Skin epidermis (tissue), 12 donors: ENCODE results near the gene SCNN1B.
"Not testable (repeated sequence)": the region's sequence is repeated elsewhere in the genome, so short reads cannot be mapped to it uniquely, and the experiment has no call there.

Experiments
- H3K27ac ChIP-seq, 21 experiments: fragments of 200-600 bp; sonication (generic) in 11 of 21; one replicate each; pipeline ENCODE4 v1.5.0; 2020; ENCODE audit warnings: mild to moderate bottlenecking in 3 of 21, inconsistent platforms in 2 of 21, moderate library complexity in 2 of 21
- H3K4me3 ChIP-seq, 7 experiments: fragments of 200-600 bp; sonication (generic) in 2 of 7; one replicate each; pipeline ENCODE4 v1.5.0; 2020; ENCODE audit warnings: inconsistent platforms in 2 of 7, mild to moderate bottlenecking in 2 of 7, moderate library complexity in 1 of 7

The SCNN1B gene, protein sequence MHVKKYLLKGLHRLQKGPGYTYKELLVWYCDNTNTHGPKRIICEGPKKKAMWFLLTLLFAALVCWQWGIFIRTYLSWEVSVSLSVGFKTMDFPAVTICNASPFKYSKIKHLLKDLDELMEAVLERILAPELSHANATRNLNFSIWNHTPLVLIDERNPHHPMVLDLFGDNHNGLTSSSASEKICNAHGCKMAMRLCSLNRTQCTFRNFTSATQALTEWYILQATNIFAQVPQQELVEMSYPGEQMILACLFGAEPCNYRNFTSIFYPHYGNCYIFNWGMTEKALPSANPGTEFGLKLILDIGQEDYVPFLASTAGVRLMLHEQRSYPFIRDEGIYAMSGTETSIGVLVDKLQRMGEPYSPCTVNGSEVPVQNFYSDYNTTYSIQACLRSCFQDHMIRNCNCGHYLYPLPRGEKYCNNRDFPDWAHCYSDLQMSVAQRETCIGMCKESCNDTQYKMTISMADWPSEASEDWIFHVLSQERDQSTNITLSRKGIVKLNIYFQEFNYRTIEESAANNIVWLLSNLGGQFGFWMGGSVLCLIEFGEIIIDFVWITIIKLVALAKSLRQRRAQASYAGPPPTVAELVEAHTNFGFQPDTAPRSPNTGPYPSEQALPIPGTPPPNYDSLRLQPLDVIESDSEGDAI

DNA sequence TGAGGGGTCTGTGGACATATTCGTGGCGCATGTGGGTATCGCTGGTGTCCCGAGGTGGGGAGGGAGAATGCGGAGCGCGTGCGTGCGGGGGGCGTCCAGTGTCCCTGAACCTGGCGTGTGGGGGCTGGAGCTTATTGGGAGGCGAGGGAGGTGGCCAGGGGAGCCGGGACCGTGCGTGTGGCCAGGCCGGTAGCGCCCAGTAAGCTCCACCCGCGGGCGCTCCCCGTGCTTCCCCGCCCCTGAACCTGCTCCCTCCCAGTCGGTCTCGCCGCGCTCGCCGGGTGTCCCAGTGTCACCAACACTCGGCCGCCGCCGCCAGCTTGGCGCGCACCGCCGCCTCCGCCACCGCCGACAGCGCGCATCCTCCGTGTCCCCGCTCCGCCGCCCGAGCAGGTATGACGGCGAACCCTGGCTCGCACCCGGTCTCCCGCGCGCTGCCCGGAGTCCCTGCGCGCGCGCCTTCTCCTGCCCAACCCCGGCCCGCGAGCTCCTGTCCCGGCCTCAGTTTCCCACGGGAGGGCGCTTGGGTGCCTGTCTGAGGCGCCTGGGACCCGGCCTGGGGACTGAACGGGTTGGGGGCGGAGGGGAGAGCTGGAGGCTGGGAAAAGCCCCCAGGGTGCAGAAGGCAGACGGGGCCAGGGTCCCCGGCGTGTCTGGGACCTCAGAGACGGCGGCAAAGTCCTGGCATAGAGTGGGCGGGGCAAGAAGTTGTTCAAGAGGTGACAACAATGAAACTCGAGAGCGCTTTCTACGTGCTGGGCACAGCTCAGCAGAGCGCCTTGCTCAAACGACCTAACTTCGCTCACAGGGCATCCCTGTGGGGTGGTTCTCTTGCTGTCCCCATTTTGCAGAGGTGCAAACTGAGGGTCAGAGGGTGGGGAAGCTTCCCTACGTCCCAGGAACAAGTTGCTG is at the start of gene SCNN1B:
Gene SCNN1B, plus strand, starts transcription at position 258 of the 912 bp plus-strand sequence. CDS start 46,298 bp downstream, outside the sequence.
- H3K4me3 ChIP-seq, result peak within 1 kb of the TSS; percentile 21 to 51 (median 40)
- peak within 1 kb of the TSS in 11 of 21 experiments; percentile 18 to 71 (median 47) for H3K27ac ChIP-seq

DNA sequence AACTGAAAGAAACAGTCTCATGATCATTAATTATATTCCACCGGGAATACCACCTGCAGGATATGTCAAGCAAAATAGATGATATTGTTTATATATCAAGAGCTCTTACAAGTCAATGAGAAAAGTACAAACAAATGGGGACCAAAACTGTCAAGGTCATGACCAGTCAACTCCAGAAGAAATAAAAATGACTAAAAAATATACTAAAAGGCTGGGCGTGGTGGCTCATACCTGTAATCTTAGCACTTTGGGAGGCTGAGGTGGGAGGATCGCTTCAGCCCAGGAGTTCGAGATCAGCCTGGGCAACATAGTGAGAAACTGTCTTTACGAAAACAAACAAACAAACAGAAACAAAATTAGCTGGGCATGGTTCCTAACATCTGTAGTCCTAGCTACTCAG is 49.8 kb upstream of the SCNN1B start:
- Histone ChIP-seq H3K27ac (no peak overlapping the region), H3K4me3 (no peak overlapping the region)

- not testable (repeated sequence) for H3K27ac ChIP-seq, H3K4me3 ChIP-seq
Observed at GRCh38 chr16:23253650-23254049, 48.5 kb upstream of the SCNN1B start.

DNA sequence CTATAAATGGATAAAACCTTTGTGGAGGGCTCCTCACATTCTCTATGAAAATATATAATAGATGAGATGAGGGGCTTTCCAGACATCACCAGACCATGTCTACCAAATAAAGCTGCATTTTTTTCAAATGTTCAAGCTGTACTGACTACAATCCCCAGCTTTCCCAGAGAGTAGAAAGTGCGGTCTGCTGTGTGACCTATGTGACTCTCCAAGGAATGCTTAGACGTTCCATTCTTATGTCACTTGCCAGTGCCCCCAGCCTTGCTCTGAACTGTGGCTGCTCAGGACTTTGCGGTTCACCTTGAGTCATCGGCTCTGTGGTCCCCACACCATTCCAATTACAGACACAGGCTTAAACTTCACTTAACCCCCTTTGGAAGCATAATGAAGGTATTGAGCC is 47.8 kb upstream of the SCNN1B start:
- Histone ChIP-seq H3K27ac (no peak overlapping the region), H3K4me3 (no peak overlapping the region)

DNA sequence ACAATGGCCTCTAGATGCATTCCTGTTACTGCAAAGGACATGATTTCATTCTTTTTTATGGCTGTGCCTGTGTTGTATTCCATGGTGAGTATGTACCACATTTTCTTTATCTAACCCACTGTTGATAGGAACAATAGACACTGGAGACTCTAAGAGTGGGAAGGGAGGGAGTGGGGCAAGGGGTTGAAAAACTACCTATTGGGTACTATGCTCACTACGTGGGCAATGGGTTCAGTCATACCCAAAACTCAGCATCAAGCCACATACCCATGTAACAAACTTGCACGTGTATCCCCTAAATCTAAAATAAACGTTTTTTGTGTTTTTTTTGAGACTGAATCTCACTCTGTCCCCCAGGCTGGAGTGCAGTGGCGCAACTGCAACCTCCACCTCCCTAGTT is 47.1 kb upstream of the SCNN1B start:
- Histone ChIP-seq H3K27ac (no peak overlapping the region), H3K4me3 (no peak overlapping the region)

DNA sequence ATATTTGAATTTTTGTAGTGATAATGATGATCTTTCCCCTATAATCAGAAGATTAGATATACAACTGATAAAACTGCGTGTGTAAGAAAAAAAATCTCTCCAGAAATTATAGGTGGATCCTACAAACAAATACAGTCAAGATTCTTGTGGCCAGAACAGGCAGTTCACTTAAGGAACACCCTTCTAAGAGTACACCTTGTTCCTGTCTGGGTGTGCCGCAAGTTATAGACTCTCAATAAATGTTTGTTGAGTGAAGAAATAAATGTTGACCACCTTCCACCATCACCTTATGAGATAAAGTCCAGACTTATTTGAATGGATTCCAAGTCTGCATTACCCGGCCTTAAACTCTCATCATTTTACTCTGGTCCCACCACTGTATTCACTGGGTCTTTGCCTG is 45.7 kb upstream of the SCNN1B start:
- Histone ChIP-seq H3K4me3 (no peak overlapping the region), H3K27ac (no peak overlapping the region)

DNA sequence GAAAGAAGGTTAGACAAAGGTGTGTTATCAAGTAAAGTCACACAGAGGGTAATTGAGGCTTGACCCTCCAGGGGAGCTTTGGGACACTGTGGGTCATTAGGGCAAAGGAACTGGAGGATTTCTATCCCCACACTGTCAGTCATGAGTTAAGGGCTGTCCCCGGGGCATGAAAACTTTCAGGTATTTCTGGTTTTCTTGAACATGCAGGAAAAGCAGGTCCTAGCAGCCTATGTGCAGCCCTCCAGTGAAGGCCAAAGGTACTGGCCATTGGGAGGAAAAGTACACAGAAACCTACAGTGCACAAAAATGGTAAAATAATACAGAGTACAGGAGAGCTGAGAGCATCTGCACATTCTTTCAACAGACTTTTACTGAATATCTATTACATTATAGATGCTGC is 44.4 kb upstream of the SCNN1B start:
- no peak overlapping the region for H3K4me3 ChIP-seq
- H3K27ac ChIP-seq, result no peak overlapping the region

- Histone ChIP-seq H3K4me3 (no peak overlapping the region), H3K27ac (no peak overlapping the region)
Observed at GRCh38 chr16:23258919-23259237, 43.2 kb upstream of the SCNN1B start.

- no peak overlapping the region for H3K27ac ChIP-seq
- no peak overlapping the region for H3K4me3 ChIP-seq
Observed at GRCh38 chr16:23267647-23268046, 34.5 kb upstream of the SCNN1B start.

GRCh38 chr16:23268561-23268960 is 33.5 kb upstream of the SCNN1B start:
- H3K27ac ChIP-seq, result no peak overlapping the region
- no peak overlapping the region for H3K4me3 ChIP-seq

- no peak overlapping the region for H3K27ac ChIP-seq
- no peak overlapping the region for H3K4me3 ChIP-seq
Observed at GRCh38 chr16:23269248-23269953, 32.7 kb upstream of the SCNN1B start.

DNA sequence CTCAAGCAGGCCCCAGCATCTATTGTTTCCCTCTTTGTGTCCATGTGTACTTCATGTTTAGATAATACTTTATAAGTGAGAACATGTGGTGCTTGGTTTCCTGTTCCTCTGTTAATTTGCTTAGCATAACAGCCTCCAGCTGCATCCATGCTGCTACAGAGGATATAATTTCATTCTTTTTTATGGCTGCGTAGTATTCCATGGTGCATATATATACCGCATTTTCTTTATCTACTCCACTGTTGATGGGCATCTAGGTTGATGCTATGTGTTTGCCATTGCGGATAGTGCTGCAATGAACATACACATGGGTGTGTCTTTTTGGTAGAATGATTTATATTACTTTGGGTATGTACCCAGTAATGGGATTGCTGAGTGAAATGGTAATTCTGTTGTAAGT is 31.4 kb upstream of the SCNN1B start:
- no peak overlapping the region for H3K27ac ChIP-seq
- H3K4me3 ChIP-seq, result no peak overlapping the region

- Histone ChIP-seq H3K4me3 (no peak overlapping the region), H3K27ac (no peak overlapping the region)
Observed at GRCh38 chr16:23274968-23275367, 27.1 kb upstream of the SCNN1B start.

GRCh38 chr16:23276821-23277220 is 25.3 kb upstream of the SCNN1B start:
- Histone ChIP-seq H3K4me3 (no peak overlapping the region), H3K27ac (no peak overlapping the region)

DNA sequence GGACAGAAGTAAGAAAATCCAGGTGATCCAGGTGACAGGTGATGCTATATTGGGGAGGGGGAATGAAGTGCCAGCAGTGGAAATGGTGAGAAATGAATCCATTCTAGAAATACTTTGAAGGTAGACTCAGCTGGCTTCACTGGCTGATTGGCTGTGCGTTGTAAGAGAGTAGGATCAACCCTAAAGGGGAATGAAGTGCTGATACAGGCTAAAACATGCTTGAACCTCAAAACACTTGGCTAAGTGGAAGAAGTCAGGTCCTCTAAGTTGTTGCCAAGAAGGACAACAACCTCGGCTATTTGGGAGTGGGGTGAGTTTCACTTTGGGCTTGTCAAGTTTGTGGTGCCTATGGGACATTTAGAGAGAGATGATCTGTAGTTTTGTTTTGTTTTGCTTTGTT is 24.1 kb upstream of the SCNN1B start:
- Histone ChIP-seq H3K4me3 (no peak overlapping the region), H3K27ac (peak overlapping the region in 6 of 21 experiments; percentile 46 to 67 (median 48))

DNA sequence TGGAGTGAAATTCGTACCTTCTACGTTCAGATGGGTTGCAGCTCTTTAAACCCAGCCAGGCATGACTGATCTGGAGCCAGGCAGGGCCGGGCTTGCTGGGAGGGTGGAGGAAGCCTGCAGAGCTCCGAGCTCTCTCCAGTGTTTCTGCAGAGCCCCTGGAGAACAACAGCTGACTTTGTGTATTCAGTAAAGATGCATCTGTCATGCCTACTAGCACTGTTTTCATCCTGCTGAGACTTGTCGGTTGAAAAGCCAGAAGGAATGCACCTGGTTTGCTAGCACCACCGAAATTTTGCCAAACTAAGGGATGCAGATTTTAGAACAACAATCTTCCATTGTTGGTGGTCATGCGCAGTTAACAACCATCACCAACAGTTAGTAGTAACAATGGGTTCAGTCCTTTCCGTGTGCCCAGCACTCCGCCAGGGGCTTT is 22.4 kb upstream of the SCNN1B start:
- Histone ChIP-seq H3K4me3 (no peak overlapping the region), H3K27ac (peak overlapping the region in 11 of 21 experiments; percentile 54 to 77 (median 65))

DNA sequence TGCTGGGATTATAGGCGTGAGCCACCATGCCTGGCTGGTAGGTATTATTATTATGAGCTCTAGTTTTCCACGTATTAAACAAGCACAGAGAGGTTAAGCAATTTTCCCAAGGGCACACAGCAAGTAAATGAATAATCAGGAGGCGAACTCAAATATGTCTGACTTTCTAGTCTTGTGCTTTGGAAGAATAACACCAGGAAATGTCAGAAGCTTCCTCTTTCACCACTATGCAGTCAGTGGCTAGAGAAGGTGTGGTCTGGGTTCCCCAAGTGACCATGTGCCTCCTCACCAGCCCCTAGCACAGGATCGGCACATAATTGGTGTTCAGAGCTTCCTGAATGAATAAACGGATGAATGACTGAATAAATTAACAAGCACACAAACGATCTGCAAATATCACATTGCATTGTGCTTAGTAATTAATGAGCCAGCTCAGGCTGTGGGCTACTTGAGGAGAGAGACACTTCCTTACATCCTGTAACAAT is 21.6 kb upstream of the SCNN1B start:
- peak overlapping the region in 12 of 21 experiments; percentile 3 to 75 (median 55) for H3K27ac ChIP-seq

DNA sequence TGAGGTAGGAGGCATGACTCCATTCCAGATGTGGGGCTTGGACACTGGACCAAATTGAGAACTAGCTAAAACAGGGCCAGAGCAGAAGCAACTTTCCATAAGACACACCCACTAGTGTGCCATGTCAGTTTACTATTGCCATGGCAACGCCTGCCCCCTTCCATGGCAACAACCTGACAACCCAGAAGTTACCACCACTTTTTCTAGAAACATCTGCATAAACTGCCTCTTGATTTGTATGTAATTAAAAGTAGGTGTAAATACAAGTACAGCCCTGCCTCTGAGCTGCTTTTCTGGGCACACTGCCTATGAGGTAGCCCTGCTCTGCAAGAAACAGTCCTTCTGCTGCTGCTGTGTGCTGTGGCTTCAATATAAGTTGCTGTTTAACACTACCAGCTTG is 19.5 kb upstream of the SCNN1B start:
- Histone ChIP-seq H3K27ac (peak overlapping the region in 9 of 21 experiments; percentile 23 to 65 (median 37)), H3K4me3 (no peak overlapping the region)

More for the DNA sequence above, 21.6 kb upstream of the SCNN1B start:
- no peak overlapping the region for H3K4me3 ChIP-seq

- Histone ChIP-seq H3K4me3 (no peak overlapping the region), H3K27ac (peak overlapping the region in 7 of 21 experiments; percentile 14 to 68 (median 26))
Observed at GRCh38 chr16:23283571-23283970, 18.5 kb upstream of the SCNN1B start.
